Hepatocyte (in vitro differentiated cells): ENCODE measurements around the gene SLC39A7. TPM values are rescaled to one million over a fixed set of nuclear protein-coding genes. Genes with fewer than 3 reads are reported as not detected.

Experiments
- DNase-seq: peaks from one replicate; pipeline ENCODE4 v3.0.0-alpha.2; 2016; ENCODE audit warnings: low spot score
- H2AFZ ChIP-seq: fragments of 200-600 bp; sonication (generic); 2 replicates; pipeline ENCODE4 v1.6.0; 2016; ENCODE audit warnings: antibody characterized with exemption, mild to moderate bottlenecking
- H3K27ac ChIP-seq: fragments of 200-600 bp; sonication (generic); 2 replicates; pipeline ENCODE4 v1.5.1; 2016; ENCODE audit warnings: mild to moderate bottlenecking
- H3K27me3 ChIP-seq: fragments of 200-600 bp; sonication (generic); 2 replicates; pipeline ENCODE4 v1.6.1; 2016
- H3K36me3 ChIP-seq: fragments of 200-600 bp; sonication (generic); replicated peaks from 2 replicates; pipeline ENCODE4 v1.5.1; 2016; ENCODE audit warnings: low read depth; ENCODE audit not compliant: insufficient read depth
- H3K4me1 ChIP-seq: fragments of 200-600 bp; sonication (generic); 2 replicates; pipeline ENCODE4 v1.5.1; 2016; ENCODE audit warnings: mild to moderate bottlenecking, moderate library complexity; ENCODE audit not compliant: insufficient read depth
- H3K4me2 ChIP-seq: fragments of 200-600 bp; sonication (generic); 2 replicates; pipeline ENCODE4 v1.6.0; 2016
- H3K4me3 ChIP-seq: fragments of 200-600 bp; sonication (generic); 2 replicates; pipeline ENCODE4 v1.5.1; 2016; ENCODE audit warnings: mild to moderate bottlenecking
- H3K79me2 ChIP-seq: fragments of 200-600 bp; sonication (generic); 2 replicates; pipeline ENCODE4 v1.6.0; 2017; ENCODE audit warnings: mild to moderate bottlenecking
- H3K9me2 ChIP-seq: fragments of 200-600 bp; sonication (generic); replicated peaks from 2 replicates; pipeline ENCODE4 v1.6.0; 2017; ENCODE audit warnings: mild to moderate bottlenecking; ENCODE audit not compliant: insufficient read depth
- H3K9me3 ChIP-seq: fragments of 200-600 bp; sonication (generic); 2 replicates; pipeline ENCODE4 v1.5.1; 2016; ENCODE audit warnings: low read depth, mild to moderate bottlenecking
- H4K20me1 ChIP-seq: fragments of 200-600 bp; sonication (generic); 2 replicates; pipeline ENCODE4 v1.6.0; 2016; ENCODE audit warnings: mild to moderate bottlenecking; ENCODE audit not compliant: insufficient read depth, poor library complexity, severe bottlenecking
- CTCF ChIP-seq: fragments of 200-600 bp; sonication (generic); IDR thresholded peaks from 2 replicates; pipeline ENCODE4 v1.5.1; 2016; ENCODE audit warnings: antibody characterized with exemption, mild to moderate bottlenecking; ENCODE audit not compliant: poor library complexity
- EZH2 ChIP-seq: fragments of 200-600 bp; sonication (generic); IDR thresholded peaks from 2 replicates; pipeline ENCODE4 v1.6.1; 2016; ENCODE audit warnings: antibody characterized with exemption, mild to moderate bottlenecking, borderline replicate concordance
- EZH2phosphoT487 ChIP-seq: fragments of 200-600 bp; sonication (generic); IDR thresholded peaks from one replicate; pipeline ENCODE4 v1.6.1; 2018; ENCODE audit warnings: antibody characterized with exemption, mild to moderate bottlenecking, low read depth, moderate library complexity; ENCODE audit not compliant: unreplicated experiment, severe bottlenecking
- WGBS: methylation state at CpG from one replicate; pipeline ENCODE4 v1.1.6; 2016; ENCODE audit warnings: low lambda C conversion rate; ENCODE audit errors: missing lambda C conversion rate; 5-methylcytosine and 5-hydroxymethylcytosine counted together
- polyA plus RNA-seq: library from polyadenylated mRNA; unstranded; fragments of >200 nt; fragmentation: Nextera tagmentation; extraction: Ambion mirVana; gene quantifications from 2 replicates; pipeline ENCODE4 v1.2.1, GENCODE V29; 2016
- total RNA-seq: library from RNA; depleted of rRNA; stranded (reverse); fragments of >200 nt; gene quantifications from 2 replicates; pipeline ENCODE4 v1.2.3, GENCODE V29; 2014

The SLC39A7 gene
- total and polyA plus RNA-seq, 2 experiments from 2014 or later, result 55.0 to 130 TPM

GRCh38 chr6:33192105-33192646, 8.5 kb upstream of the SLC39A7 start, which contains the start of gene COL11A2:
Gene COL11A2 (minus strand): TSS chr6:33192467. CDS start chr6:33192240, 227 bp downstream.
- Histone ChIP-seq H3K4me3 (peak within 1 kb of the TSS; percentile 23), H3K27me3 (peaks cover 20% of the 10 kb centered on the region), H3K27ac (no peak within 1 kb of the TSS), H2AFZ (peak within 1 kb of the TSS; percentile 49), H3K4me2 (peak within 1 kb of the TSS; percentile 93), H3K9me2 (no peaks in the 10 kb centered on the region), H3K79me2 (peaks cover 8% of the 10 kb centered on the region), H3K4me1 (peaks cover 13% of the 10 kb centered on the region), H3K9me3 (no peaks in the 10 kb centered on the region), H4K20me1 (peaks cover 5% of the 10 kb centered on the region), H3K36me3 (no peaks in the 10 kb centered on the region)
- TF ChIP-seq EZH2 (no peak), CTCF (no peak), EZH2phosphoT487 (no peak)
- WGBS, result 34% methylated on average over 10 of the region's 35 CpGs
- no peak for DNase-seq

- H4K20me1 ChIP-seq, result peaks cover 10% of the 10 kb centered on the region
- peak overlapping the region; percentile 23 for H3K4me3 ChIP-seq
- 7% methylated on average over 46 of the region's 72 CpGs for WGBS
- peaks cover 11% of the 10 kb centered on the region for H3K79me2 ChIP-seq
- peak overlapping the region; percentile 37 for H3K27ac ChIP-seq
- H3K9me2 ChIP-seq, result no peaks in the 10 kb centered on the region
- no peaks in the 10 kb centered on the region for H3K36me3 ChIP-seq
- peak overlapping the region; percentile 93 for H3K4me2 ChIP-seq
- peak; percentile 56 for DNase-seq
- TF ChIP-seq EZH2phosphoT487 (no peak), EZH2 (peak; percentile 47)
- H3K27me3 ChIP-seq, result peaks cover 20% of the 10 kb centered on the region
- H3K9me3 ChIP-seq, result no peaks in the 10 kb centered on the region
- H3K4me1 ChIP-seq, result peaks cover 13% of the 10 kb centered on the region
- peak overlapping the region; percentile 49 for H2AFZ ChIP-seq
Observed at GRCh38 chr6:33192671-33193602, 7.7 kb upstream of the SLC39A7 start.

- H3K9me2 ChIP-seq, result no peaks in the 10 kb centered on the region
- H3K4me3 ChIP-seq, result no peak overlapping the region
- TF ChIP-seq EZH2 (no peak), EZH2phosphoT487 (no peak), CTCF (no peak)
- H3K4me2 ChIP-seq, result peak overlapping the region; percentile 93
- WGBS, result 75% methylated on average over 6 of the region's 6 CpGs
- no peaks in the 10 kb centered on the region for H3K36me3 ChIP-seq
- peaks cover 16% of the 10 kb centered on the region for H4K20me1 ChIP-seq
- H3K79me2 ChIP-seq, result peaks cover 16% of the 10 kb centered on the region
- peak overlapping the region; percentile 37 for H3K27ac ChIP-seq
- H3K4me1 ChIP-seq, result peaks cover 13% of the 10 kb centered on the region
- H2AFZ ChIP-seq, result no peak overlapping the region
- H3K27me3 ChIP-seq, result peaks cover 20% of the 10 kb centered on the region
- no peak for DNase-seq
- no peaks in the 10 kb centered on the region for H3K9me3 ChIP-seq
Observed at GRCh38 chr6:33193619-33194018, 7.0 kb upstream of the SLC39A7 start.

GRCh38 chr6:33194431-33194979, 6.2 kb upstream of the SLC39A7 start:
- peaks cover 20% of the 10 kb centered on the region for H3K4me1 ChIP-seq
- peaks cover 20% of the 10 kb centered on the region for H3K27me3 ChIP-seq
- no peak overlapping the region for H2AFZ ChIP-seq
- H3K36me3 ChIP-seq, result no peaks in the 10 kb centered on the region
- no peak overlapping the region for H3K4me2 ChIP-seq
- H3K9me2 ChIP-seq, result no peaks in the 10 kb centered on the region
- 56% methylated on average over 7 of the region's 8 CpGs for WGBS
- H4K20me1 ChIP-seq, result peaks cover 22% of the 10 kb centered on the region
- DNase-seq, result no peak
- H3K27ac ChIP-seq, result no peak overlapping the region
- no peak for TF ChIP-seq EZH2phosphoT487
- no peak for TF ChIP-seq EZH2
- TF ChIP-seq CTCF, result no peak
- H3K79me2 ChIP-seq, result peaks cover 24% of the 10 kb centered on the region
- no peak overlapping the region for H3K4me3 ChIP-seq
- H3K9me3 ChIP-seq, result no peaks in the 10 kb centered on the region
